COLO829 (cell line): ENCODE measurements around the gene HEATR9.

Source experiments
- DNase-seq: peaks from one replicate; pipeline ENCODE4 v3.0.0; 2012; ENCODE audit warnings: low spot score

Gene HEATR9

GRCh38 chr17:35808962-35809854, 59.5 kb downstream of the HEATR9 start, which contains the start of gene TAF15:
TSS of gene TAF15 (plus strand) at chr17:35809484. CDS start at chr17:35809570, 86 bp downstream.
- DNase-seq: peak; percentile 92

- no peak for DNase-seq
Observed at GRCh38 chr17:35808240-35808961, 60.3 kb downstream of the HEATR9 start.

GRCh38 chr17:35807371-35808144, 61.1 kb downstream of the HEATR9 start:
- peak; percentile 44 for DNase-seq
